ENCODE results near the gene SDHAF1.

The SDHAF1 gene

GRCh38 chr19:36009220-36009619, 14.2 kb downstream of the SDHAF1 start:
- Histone ChIP-seq H3K4me1 (peaks cover 10% of the 10 kb centered on the region), H3K9me3 (ENCODE audit: control insufficient read depth, low read length) (no peaks in the 10 kb centered on the region), H3K4me2 (ENCODE audit: low read length) (peak overlapping the region; percentile 68), H3K27me3 (ENCODE audit: control insufficient read depth, insufficient read depth, low read length) (no peaks in the 10 kb centered on the region), H3K27ac (peak overlapping the region; percentile 89), H2AFZ (peak overlapping the region; percentile 31), H3K4me3 (ENCODE audit: low read depth, low read length) (peak overlapping the region; percentile 81), H3K79me2 (peaks cover 12% of the 10 kb centered on the region), H3K9ac (no peak overlapping the region), H3K36me3 (ENCODE audit: control insufficient read depth, insufficient read depth, low read length) (no peaks in the 10 kb centered on the region)
- TF ChIP-seq CTCF (IDR thresholded peaks at IDR 0.05), result no peak

GRCh38 chr19:36009633-36010379, 14.8 kb downstream of the SDHAF1 start:
- no peaks in the 10 kb centered on the region for H3K9me3 ChIP-seq (ENCODE audit: control insufficient read depth, low read length)
- H3K79me2 ChIP-seq, result peaks cover 12% of the 10 kb centered on the region
- no peak for TF ChIP-seq CTCF (IDR thresholded peaks at IDR 0.05)
- peak overlapping the region; percentile 89 for H3K27ac ChIP-seq
- peaks cover 13% of the 10 kb centered on the region for H3K4me1 ChIP-seq
- peak overlapping the region; percentile 81 for H3K4me3 ChIP-seq (ENCODE audit: low read depth, low read length)
- peak overlapping the region; percentile 68 for H3K4me2 ChIP-seq (ENCODE audit: low read length)
- no peak overlapping the region for H3K9ac ChIP-seq
- H3K36me3 ChIP-seq (ENCODE audit: control insufficient read depth, insufficient read depth, low read length), result no peaks in the 10 kb centered on the region
- no peaks in the 10 kb centered on the region for H3K27me3 ChIP-seq (ENCODE audit: control insufficient read depth, insufficient read depth, low read length)
- H2AFZ ChIP-seq, result peak overlapping the region; percentile 31

GRCh38 chr19:36010402-36010801, 15.4 kb downstream of the SDHAF1 start:
- TF ChIP-seq CTCF (IDR thresholded peaks at IDR 0.05), result no peak

GRCh38 chr19:36013280-36014011, 18.5 kb downstream of the SDHAF1 start:
- no peak for TF ChIP-seq CTCF (IDR thresholded peaks at IDR 0.05)
- Histone ChIP-seq H3K27me3 (ENCODE audit: control insufficient read depth, insufficient read depth, low read length) (no peaks in the 10 kb centered on the region), H3K4me2 (ENCODE audit: low read length) (peak overlapping the region; percentile 99), H3K36me3 (ENCODE audit: control insufficient read depth, insufficient read depth, low read length) (no peaks in the 10 kb centered on the region), H3K4me3 (ENCODE audit: low read depth, low read length) (peak overlapping the region; percentile 94), H3K79me2 (peaks cover 12% of the 10 kb centered on the region), H3K9ac (peak overlapping the region; percentile 82), H3K27ac (peak overlapping the region; percentile 81), H3K9me3 (ENCODE audit: control insufficient read depth, low read length) (no peaks in the 10 kb centered on the region), H2AFZ (peak overlapping the region; percentile 96), H3K4me1 (peaks cover 11% of the 10 kb centered on the region)

More at GRCh38 chr19:36010402-36010801, 15.4 kb downstream of the SDHAF1 start:
- Histone ChIP-seq H3K27me3 (ENCODE audit: control insufficient read depth, insufficient read depth, low read length) (no peaks in the 10 kb centered on the region), H3K27ac (no peak overlapping the region), H3K4me3 (ENCODE audit: low read depth, low read length) (no peak overlapping the region), H2AFZ (no peak overlapping the region), H3K36me3 (ENCODE audit: control insufficient read depth, insufficient read depth, low read length) (no peaks in the 10 kb centered on the region), H3K9me3 (ENCODE audit: control insufficient read depth, low read length) (no peaks in the 10 kb centered on the region), H3K4me2 (ENCODE audit: low read length) (no peak overlapping the region), H3K4me1 (peaks cover 13% of the 10 kb centered on the region), H3K9ac (no peak overlapping the region), H3K79me2 (peaks cover 12% of the 10 kb centered on the region)

Data from parathyroid adenoma (tissue), 2 donors.